ENCODE data around the gene RCCD1. TPM values are rescaled to one million over a fixed set of nuclear protein-coding genes. Genes with fewer than 3 reads are reported as not detected.
"Not testable (repeated sequence)": the region's sequence is repeated elsewhere in the genome, so short reads cannot be mapped to it uniquely, and the experiment has no call there.

RCCD1 gene
- total RNA-seq, 2 experiments from 2014 or later, result 52.0 to 52.4 TPM

GRCh38 chr15:90922712-90923322, 31.9 kb upstream of the RCCD1 start:
- DNase-seq, result peak; percentile 45
- H3K27me3 Mint-ChIP-seq (ENCODE audit: low read depth); intact Hi-C loops (cut with micrococcal nuclease); H3K4me3 Mint-ChIP-seq; H3K9me3 Mint-ChIP-seq: not testable (repeated sequence)
- CTCF ChIA-PET, result interaction anchor here (0.6 to 3.4 kb wide), 3 partner anchors 10 to 162 kb away, joined by 4 to 30 read pairs (median 5); partner anchors contain the start of genes HDDC3 and MAN2A2
- Mint-ChIP-seq H3K27ac (peak overlapping the region; percentile 68), H3K4me1 (ENCODE audit: low read depth) (peaks cover 18% of the 10 kb centered on the region), H3K36me3 (ENCODE audit: low read depth) (peaks cover 30% of the 10 kb centered on the region)

- no peaks in the 10 kb centered on the region for H3K9me3 Mint-ChIP-seq
- peaks cover 23% of the 10 kb centered on the region for H3K4me1 Mint-ChIP-seq (ENCODE audit: low read depth)
- H3K36me3 Mint-ChIP-seq (ENCODE audit: low read depth), result peaks cover 18% of the 10 kb centered on the region
- peak; percentile 36 for DNase-seq
- intact Hi-C loops (cut with micrococcal nuclease), result no loop called here
- CTCF ChIA-PET, result interaction anchor here (1.9 to 2.8 kb wide), 2 partner anchors 10 to 23 kb away, joined by 4 to 19 read pairs; partner anchors contain the start of gene UNC45A
- H3K4me3 Mint-ChIP-seq, result no peak overlapping the region
- H3K27me3 Mint-ChIP-seq (ENCODE audit: low read depth), result no peaks in the 10 kb centered on the region
- no peak overlapping the region for H3K27ac Mint-ChIP-seq
These were observed 30.3 kb upstream of the RCCD1 start for GRCh38 chr15:90924375-90924774.

- Mint-ChIP-seq H3K36me3 (ENCODE audit: low read depth) (peaks cover 19% of the 10 kb centered on the region), H3K4me1 (ENCODE audit: low read depth) (peaks cover 36% of the 10 kb centered on the region)
- H3K9me3 Mint-ChIP-seq; intact Hi-C loops (cut with micrococcal nuclease); H3K4me3 Mint-ChIP-seq; H3K27me3 Mint-ChIP-seq (ENCODE audit: low read depth); H3K27ac Mint-ChIP-seq; DNase-seq: not testable (repeated sequence)
- CTCF ChIA-PET, result interaction anchor here (0.7 to 1.7 kb wide), 2 partner anchors 41 to 221 kb away, joined by 3 to 5 read pairs; no protein-coding TSS in a partner anchor
These were observed 27.9 kb upstream of the RCCD1 start for GRCh38 chr15:90926766-90927165.

GRCh38 chr15:90928106-90928505, 26.6 kb upstream of the RCCD1 start:
- H3K4me3 Mint-ChIP-seq; DNase-seq; H3K27ac Mint-ChIP-seq; H3K27me3 Mint-ChIP-seq (ENCODE audit: low read depth); intact Hi-C loops (cut with micrococcal nuclease); H3K9me3 Mint-ChIP-seq; CTCF ChIA-PET: not testable (repeated sequence)
- peaks cover 33% of the 10 kb centered on the region for H3K4me1 Mint-ChIP-seq (ENCODE audit: low read depth)
- H3K36me3 Mint-ChIP-seq (ENCODE audit: low read depth), result peaks cover 18% of the 10 kb centered on the region

- H3K4me1 Mint-ChIP-seq (ENCODE audit: low read depth), result peaks cover 30% of the 10 kb centered on the region
- H3K4me3 Mint-ChIP-seq, result peak overlapping the region; percentile 99
- peaks cover 18% of the 10 kb centered on the region for H3K36me3 Mint-ChIP-seq (ENCODE audit: low read depth)
- CTCF ChIA-PET, result interaction anchor here (0.6 to 8.9 kb wide), 4 partner anchors 16 to 104 kb away, joined by 3 to 169 read pairs (median 54); partner anchors contain the start of genes MAN2A2 and RCCD1
- intact Hi-C loops (cut with micrococcal nuclease), result loop anchor here (1.0 to 10.0 kb wide), 5 partner anchors 57 to 607 kb away; partner anchors contain the start of genes BLM and IQGAP1
- H3K27me3 Mint-ChIP-seq (ENCODE audit: low read depth), result no peaks in the 10 kb centered on the region
- DNase-seq, result no peak
- H3K27ac Mint-ChIP-seq, result peak overlapping the region; percentile 100
- no peaks in the 10 kb centered on the region for H3K9me3 Mint-ChIP-seq
These were observed 25.3 kb upstream of the RCCD1 start for GRCh38 chr15:90929246-90930019.

GRCh38 chr15:90930861-90931574, 23.7 kb upstream of the RCCD1 start:
- peaks cover 32% of the 10 kb centered on the region for H3K4me1 Mint-ChIP-seq (ENCODE audit: low read depth)
- peak overlapping the region; percentile 100 for H3K27ac Mint-ChIP-seq

GRCh38 chr15:90931575-90931827, 23.2 kb upstream of the RCCD1 start:
- Mint-ChIP-seq H3K4me3 (peak overlapping the region; percentile 99), H3K36me3 (ENCODE audit: low read depth) (peaks cover 21% of the 10 kb centered on the region)

More at GRCh38 chr15:90930861-90931574, 23.7 kb upstream of the RCCD1 start:
- CTCF ChIA-PET, result interaction anchor here (0.6 to 8.9 kb wide), 24 partner anchors 9 to 611 kb away, joined by 3 to 169 read pairs (median 4); partner anchors contain the start of genes BLM, FES, MAN2A2 and RCCD1
- DNase-seq, result peak; percentile 33
- Mint-ChIP-seq H3K27me3 (ENCODE audit: low read depth) (no peaks in the 10 kb centered on the region), H3K4me3 (peak overlapping the region; percentile 99), H3K9me3 (no peaks in the 10 kb centered on the region), H3K36me3 (ENCODE audit: low read depth) (peaks cover 17% of the 10 kb centered on the region)
- intact Hi-C loops (cut with micrococcal nuclease), result loop anchor here (1.0 to 10.0 kb wide), 7 partner anchors 29 to 609 kb away; partner anchors contain the start of genes BLM and IQGAP1

GRCh38 chr15:90931828-90932659, 22.6 kb upstream of the RCCD1 start, which contains the start of gene HDDC3:
HDDC3 (minus strand) TSS chr15:90932549; CDS start chr15:90932540, 9 bp downstream.
- peak within 1 kb of the TSS; percentile 100 for H3K27ac Mint-ChIP-seq
- H3K9me3 Mint-ChIP-seq, result no peaks in the 10 kb centered on the region
- peak within 1 kb of the TSS; percentile 99 for H3K4me3 Mint-ChIP-seq
- peak; percentile 95 for DNase-seq
- H3K36me3 Mint-ChIP-seq (ENCODE audit: low read depth), result peaks cover 21% of the 10 kb centered on the region
- peaks cover 41% of the 10 kb centered on the region for H3K4me1 Mint-ChIP-seq (ENCODE audit: low read depth)
- H3K27me3 Mint-ChIP-seq (ENCODE audit: low read depth), result no peaks in the 10 kb centered on the region
- intact Hi-C loops (cut with micrococcal nuclease), result loop anchor here (1.0 to 10.0 kb wide), 8 partner anchors 30 to 698 kb away; partner anchors contain the start of genes GDPGP1 and IQGAP1
- CTCF ChIA-PET, result interaction anchor here (0.7 to 8.9 kb wide), 41 partner anchors 7 to 612 kb away, joined by 3 to 169 read pairs (median 4); partner anchors contain the start of genes BLM, FES, MAN2A2 and RCCD1

More at GRCh38 chr15:90931575-90931827, 23.2 kb upstream of the RCCD1 start:
- CTCF ChIA-PET, result interaction anchor here (0.6 to 8.9 kb wide), 30 partner anchors 8 to 612 kb away, joined by 3 to 169 read pairs (median 4); partner anchors contain the start of genes BLM, FES, MAN2A2 and RCCD1
- intact Hi-C loops (cut with micrococcal nuclease), result loop anchor here (1.0 to 10.0 kb wide), 6 partner anchors 29 to 609 kb away; partner anchors contain the start of gene IQGAP1
- no peak for DNase-seq
- no peaks in the 10 kb centered on the region for H3K27me3 Mint-ChIP-seq (ENCODE audit: low read depth)
- H3K9me3 Mint-ChIP-seq, result no peaks in the 10 kb centered on the region
- H3K27ac Mint-ChIP-seq, result peak overlapping the region; percentile 100
- H3K4me1 Mint-ChIP-seq (ENCODE audit: low read depth), result peaks cover 37% of the 10 kb centered on the region

- intact Hi-C loops (cut with micrococcal nuclease), result loop anchor here (1.0 to 10.0 kb wide), 4 partner anchors 271 to 698 kb away; partner anchors contain the start of genes GDPGP1 and IQGAP1
- peaks cover 41% of the 10 kb centered on the region for H3K4me1 Mint-ChIP-seq (ENCODE audit: low read depth)
These were observed 22.1 kb upstream of the RCCD1 start for GRCh38 chr15:90932660-90932991.

GRCh38 chr15:90933301-90933700, 21.4 kb upstream of the RCCD1 start:
- no peaks in the 10 kb centered on the region for H3K9me3 Mint-ChIP-seq
- CTCF ChIA-PET, result interaction anchor here (0.6 to 8.9 kb wide), 34 partner anchors 8 to 696 kb away, joined by 3 to 169 read pairs (median 5); partner anchors contain the start of genes BLM, FES, MAN2A2 and RCCD1
- peak overlapping the region; percentile 42 for H3K4me3 Mint-ChIP-seq
- peaks cover 23% of the 10 kb centered on the region for H3K36me3 Mint-ChIP-seq (ENCODE audit: low read depth)
- intact Hi-C loops (cut with micrococcal nuclease), result loop anchor here (5.0 to 10.0 kb wide), 2 partner anchors 548 to 611 kb away; partner anchors contain the start of gene IQGAP1
- H3K27ac Mint-ChIP-seq, result peak overlapping the region; percentile 100
- H3K27me3 Mint-ChIP-seq (ENCODE audit: low read depth), result no peaks in the 10 kb centered on the region
- DNase-seq, result no peak
- peaks cover 40% of the 10 kb centered on the region for H3K4me1 Mint-ChIP-seq (ENCODE audit: low read depth)

More at GRCh38 chr15:90932660-90932991, 22.1 kb upstream of the RCCD1 start:
- no peaks in the 10 kb centered on the region for H3K9me3 Mint-ChIP-seq
- H3K27me3 Mint-ChIP-seq (ENCODE audit: low read depth), result no peaks in the 10 kb centered on the region
- peaks cover 21% of the 10 kb centered on the region for H3K36me3 Mint-ChIP-seq (ENCODE audit: low read depth)
- no peak for DNase-seq
- peak overlapping the region; percentile 100 for H3K27ac Mint-ChIP-seq
- CTCF ChIA-PET, result interaction anchor here (0.7 to 8.9 kb wide), 35 partner anchors 8 to 612 kb away, joined by 3 to 169 read pairs (median 5); partner anchors contain the start of genes BLM, FES, MAN2A2 and RCCD1
- H3K4me3 Mint-ChIP-seq, result peak overlapping the region; percentile 99
